Gastroesophageal sphincter (tissue), 3 donors: ENCODE results near the gene REEP5.

Source experiments
- POLR2A ChIP-seq, 2 donors: fragments of 450-650 bp; IDR thresholded peaks; one replicate each; pipeline ENCODE4 v1.6.1; 2017; ENCODE audit warnings: antibody characterized with exemption in 2 of 2, mild to moderate bottlenecking in 2 of 2, moderate library complexity in 1 of 2
- POLR2AphosphoS5 ChIP-seq: sonication (generic); formaldehyde crosslinking; IDR thresholded peaks from one replicate; pipeline ENCODE4 v1.6.1; 2017; ENCODE audit warnings: antibody characterized with exemption
- TF ChIP-seq, protein P1 (sequence below), 4 experiments: fragments of 200-600 bp in 2 of 4; fragments of 450-650 bp in 2 of 4; sonication (generic) in 1 of 4; IDR thresholded peaks; one replicate each; pipeline ENCODE4 v1.5.1; 2017 to 2019; ENCODE audit warnings: antibody characterized with exemption in 4 of 4, mild to moderate bottlenecking in 2 of 4, moderate library complexity in 2 of 4

DNA sequence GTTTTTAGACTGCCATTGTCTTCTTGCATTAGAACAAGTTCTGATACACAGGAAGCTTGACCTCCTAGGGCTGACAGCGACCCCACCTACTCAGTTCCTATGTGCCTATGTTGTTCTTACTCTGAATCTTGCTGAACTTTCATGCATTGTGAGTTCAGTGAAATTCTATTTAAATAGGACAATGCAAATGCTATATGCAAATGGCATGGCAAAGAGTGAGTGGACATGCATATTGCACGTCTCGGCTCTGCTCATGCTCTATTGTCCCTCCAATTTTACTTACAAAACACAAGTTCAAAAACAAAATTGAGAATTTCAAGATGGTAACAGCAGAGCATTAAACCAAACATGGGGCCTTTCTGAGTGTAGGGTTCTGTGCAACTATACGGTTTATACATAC, 49.2 kb upstream of the REEP5 start:
- TF ChIP-seq, protein P1, sequence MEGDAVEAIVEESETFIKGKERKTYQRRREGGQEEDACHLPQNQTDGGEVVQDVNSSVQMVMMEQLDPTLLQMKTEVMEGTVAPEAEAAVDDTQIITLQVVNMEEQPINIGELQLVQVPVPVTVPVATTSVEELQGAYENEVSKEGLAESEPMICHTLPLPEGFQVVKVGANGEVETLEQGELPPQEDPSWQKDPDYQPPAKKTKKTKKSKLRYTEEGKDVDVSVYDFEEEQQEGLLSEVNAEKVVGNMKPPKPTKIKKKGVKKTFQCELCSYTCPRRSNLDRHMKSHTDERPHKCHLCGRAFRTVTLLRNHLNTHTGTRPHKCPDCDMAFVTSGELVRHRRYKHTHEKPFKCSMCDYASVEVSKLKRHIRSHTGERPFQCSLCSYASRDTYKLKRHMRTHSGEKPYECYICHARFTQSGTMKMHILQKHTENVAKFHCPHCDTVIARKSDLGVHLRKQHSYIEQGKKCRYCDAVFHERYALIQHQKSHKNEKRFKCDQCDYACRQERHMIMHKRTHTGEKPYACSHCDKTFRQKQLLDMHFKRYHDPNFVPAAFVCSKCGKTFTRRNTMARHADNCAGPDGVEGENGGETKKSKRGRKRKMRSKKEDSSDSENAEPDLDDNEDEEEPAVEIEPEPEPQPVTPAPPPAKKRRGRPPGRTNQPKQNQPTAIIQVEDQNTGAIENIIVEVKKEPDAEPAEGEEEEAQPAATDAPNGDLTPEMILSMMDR (IDR thresholded peaks at IDR 0.05) = no peak
- TF ChIP-seq POLR2A (IDR thresholded peaks at IDR 0.05) = no peak
- TF ChIP-seq POLR2AphosphoS5 = no peak
